Stimulated activated CD4-positive, alpha-beta T cell treated with anti-CD3 and anti-CD28 coated beads, Interleukin-2, amount 100 ng/mL, for 48 hours (primary cell): Measurements from ENCODE around the gene SMYD3.

ENCODE experiments used
- DNase-seq, 2 donors: peaks; one replicate each; pipeline ENCODE4 v3.0.0-alpha.2; 2020

Gene SMYD3

GRCh38 chr1:246136477-246136876 lies 370.6 kb downstream of the SMYD3 start:
- DNase-seq: no peak

- no peak for DNase-seq
Observed at GRCh38 chr1:246134789-246135188, 372.3 kb downstream of the SMYD3 start.

- DNase-seq: no peak
Observed at GRCh38 chr1:246131095-246131494, 376.0 kb downstream of the SMYD3 start.

- no peak for DNase-seq
Observed at GRCh38 chr1:246128494-246129069, 378.5 kb downstream of the SMYD3 start.

- no peak for DNase-seq
Observed at GRCh38 chr1:246126580-246126979, 380.5 kb downstream of the SMYD3 start.

- DNase-seq: no peak
Observed at GRCh38 chr1:246122071-246122470, 385.0 kb downstream of the SMYD3 start.

GRCh38 chr1:246121533-246121932 lies 385.5 kb downstream of the SMYD3 start:
- DNase-seq: no peak

- DNase-seq: peak; percentile 1 to 8
Observed at GRCh38 chr1:246117066-246117791, 389.9 kb downstream of the SMYD3 start.

GRCh38 chr1:246114369-246114768 lies 392.7 kb downstream of the SMYD3 start:
- DNase-seq: no peak

- no peak for DNase-seq
Observed at GRCh38 chr1:246113555-246114095, 393.5 kb downstream of the SMYD3 start.

GRCh38 chr1:246111570-246111969 lies 395.5 kb downstream of the SMYD3 start:
- no peak for DNase-seq

- DNase-seq: no peak
Observed at GRCh38 chr1:246110343-246111219, 396.5 kb downstream of the SMYD3 start.

GRCh38 chr1:246108278-246108925 lies 398.7 kb downstream of the SMYD3 start:
- DNase-seq: no peak

- DNase-seq: no peak
Observed at GRCh38 chr1:246107516-246108277, 399.4 kb downstream of the SMYD3 start.

- no peak for DNase-seq
Observed at GRCh38 chr1:246106342-246106763, 400.7 kb downstream of the SMYD3 start.

- DNase-seq: no peak
Observed at GRCh38 chr1:246104927-246105326, 402.2 kb downstream of the SMYD3 start.

- no peak for DNase-seq
Observed at GRCh38 chr1:246099570-246099969, 407.5 kb downstream of the SMYD3 start.

GRCh38 chr1:246096356-246096755 lies 410.7 kb downstream of the SMYD3 start:
- DNase-seq: no peak

GRCh38 chr1:246095443-246095842 lies 411.6 kb downstream of the SMYD3 start:
- no peak for DNase-seq

- no peak for DNase-seq
Observed at GRCh38 chr1:246093230-246093629, 413.8 kb downstream of the SMYD3 start.

GRCh38 chr1:246092136-246092535 lies 414.9 kb downstream of the SMYD3 start:
- no peak for DNase-seq

- no peak for DNase-seq
Observed at GRCh38 chr1:246091477-246091876, 415.6 kb downstream of the SMYD3 start.
